ENCODE data around the gene UQCR11.

- TF ChIP-seq, protein P1, sequence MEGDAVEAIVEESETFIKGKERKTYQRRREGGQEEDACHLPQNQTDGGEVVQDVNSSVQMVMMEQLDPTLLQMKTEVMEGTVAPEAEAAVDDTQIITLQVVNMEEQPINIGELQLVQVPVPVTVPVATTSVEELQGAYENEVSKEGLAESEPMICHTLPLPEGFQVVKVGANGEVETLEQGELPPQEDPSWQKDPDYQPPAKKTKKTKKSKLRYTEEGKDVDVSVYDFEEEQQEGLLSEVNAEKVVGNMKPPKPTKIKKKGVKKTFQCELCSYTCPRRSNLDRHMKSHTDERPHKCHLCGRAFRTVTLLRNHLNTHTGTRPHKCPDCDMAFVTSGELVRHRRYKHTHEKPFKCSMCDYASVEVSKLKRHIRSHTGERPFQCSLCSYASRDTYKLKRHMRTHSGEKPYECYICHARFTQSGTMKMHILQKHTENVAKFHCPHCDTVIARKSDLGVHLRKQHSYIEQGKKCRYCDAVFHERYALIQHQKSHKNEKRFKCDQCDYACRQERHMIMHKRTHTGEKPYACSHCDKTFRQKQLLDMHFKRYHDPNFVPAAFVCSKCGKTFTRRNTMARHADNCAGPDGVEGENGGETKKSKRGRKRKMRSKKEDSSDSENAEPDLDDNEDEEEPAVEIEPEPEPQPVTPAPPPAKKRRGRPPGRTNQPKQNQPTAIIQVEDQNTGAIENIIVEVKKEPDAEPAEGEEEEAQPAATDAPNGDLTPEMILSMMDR (conservative IDR thresholded peaks at IDR 0.05; ENCODE audit: low read depth, low read length) = no peak
- no peak for TF ChIP-seq EZH2 (IDR thresholded peaks at IDR 0.05; ENCODE audit: borderline replicate concordance, low read depth, low read length, poor library complexity, severe bottlenecking)
Observed at GRCh38 chr19:1584500-1585242, 20.6 kb downstream of the UQCR11 start.

Data from A673 (cell line).